ENCODE measurements around the gene UBASH3B. TPM values are rescaled to one million over a fixed set of nuclear protein-coding genes. Genes with fewer than 3 reads are reported as not detected.

Gene UBASH3B
- total and polyA plus RNA-seq, 2 donors (not counting 1 experiment from before 2014, with no cell fraction given): 13.1 to 44.4 TPM

DNA sequence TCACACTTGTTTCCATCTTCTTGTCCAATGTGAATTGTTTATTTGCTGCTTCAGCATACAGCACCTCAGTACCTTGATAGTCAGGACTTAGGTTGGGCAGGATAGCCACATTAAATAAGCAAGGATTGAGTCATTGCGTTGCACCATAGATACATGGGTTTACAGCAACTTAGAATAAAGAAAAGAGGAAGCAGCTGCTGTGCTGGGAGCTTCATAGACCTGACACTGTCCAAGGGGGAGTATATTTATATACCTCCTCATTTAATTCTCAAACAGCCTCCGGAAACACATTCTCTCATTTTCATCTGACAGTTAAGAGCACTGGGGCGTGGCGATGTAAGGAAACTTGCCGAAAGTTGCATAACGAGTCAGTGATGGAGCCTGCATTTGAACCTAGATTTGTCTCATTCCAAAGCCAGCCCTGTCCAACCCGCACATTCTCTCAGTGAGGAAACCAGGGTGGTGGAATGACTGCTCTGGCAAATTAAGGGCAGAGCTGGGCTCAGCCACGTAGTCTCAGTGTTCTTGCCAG, 42.2 kb downstream of the UBASH3B start:
- Histone ChIP-seq H3K36me3 (ENCODE audit: control insufficient read depth, insufficient read depth, low read length) (no peaks in the 10 kb centered on the region), H3K9ac (ENCODE audit: insufficient read depth, low read length) (no peak overlapping the region), H3K4me2 (ENCODE audit: extremely low read depth, insufficient read depth, low read length) (no peak overlapping the region), H2AFZ (ENCODE audit: low read length) (no peak overlapping the region), H3K79me2 (ENCODE audit: control insufficient read depth, insufficient read depth, low read length) (peaks cover 15% of the 10 kb centered on the region), H3K4me3 (replicated peaks in 1 of 4; ENCODE audit: control extremely low read depth in 1 of 4, insufficient read depth in 1 of 4, low read depth in 3 of 4, low read length in 4 of 4) (no peak overlapping the region), H3K4me1 (ENCODE audit: control insufficient read depth, extremely low read depth, insufficient read depth, low read length) (no peaks in the 10 kb centered on the region), H3K27ac (ENCODE audit: insufficient read depth, low read length) (no peak overlapping the region), H3K27me3 (ENCODE audit: control insufficient read depth, insufficient read depth, low read length) (no peaks in the 10 kb centered on the region), H3K9me3 (ENCODE audit: control insufficient read depth, insufficient read depth, low read depth, low read length) (no peaks in the 10 kb centered on the region), H4K20me1 (ENCODE audit: control insufficient read depth, extremely low read depth, insufficient read depth, low read length) (no peaks in the 10 kb centered on the region)
- TF ChIP-seq CTCF (conservative IDR thresholded peaks at IDR 0.05 in 1 of 2, IDR thresholded peaks at IDR 0.05 in 1 of 2; ENCODE audit: low read depth in 1 of 2, low read length in 2 of 2) (no peak), EZH2 (IDR thresholded peaks at IDR 0.05; ENCODE audit: low read length, missing control alignments) (no peak)
- peak; percentile 59 to 65 for DNase-seq (ENCODE audit: low read depth in 2 of 2)

GRCh38 chr11:122698392-122698791, 42.9 kb downstream of the UBASH3B start:
- no peak overlapping the region for H3K4me2 ChIP-seq (ENCODE audit: extremely low read depth, insufficient read depth, low read length)
- H3K4me3 ChIP-seq (replicated peaks in 1 of 4; ENCODE audit: control extremely low read depth in 1 of 4, insufficient read depth in 1 of 4, low read depth in 3 of 4, low read length in 4 of 4): no peak overlapping the region
- no peak overlapping the region for H3K27ac ChIP-seq (ENCODE audit: insufficient read depth, low read length)
- no peak overlapping the region for H3K9ac ChIP-seq (ENCODE audit: insufficient read depth, low read length)
- no peaks in the 10 kb centered on the region for H3K9me3 ChIP-seq (ENCODE audit: control insufficient read depth, insufficient read depth, low read depth, low read length)
- no peak for DNase-seq (ENCODE audit: low read depth in 2 of 2)
- no peak overlapping the region for H2AFZ ChIP-seq (ENCODE audit: low read length)
- H3K4me1 ChIP-seq (ENCODE audit: control insufficient read depth, extremely low read depth, insufficient read depth, low read length): no peaks in the 10 kb centered on the region
- H3K79me2 ChIP-seq (ENCODE audit: control insufficient read depth, insufficient read depth, low read length): peaks cover 12% of the 10 kb centered on the region
- no peaks in the 10 kb centered on the region for H3K36me3 ChIP-seq (ENCODE audit: control insufficient read depth, insufficient read depth, low read length)
- H4K20me1 ChIP-seq (ENCODE audit: control insufficient read depth, extremely low read depth, insufficient read depth, low read length): no peaks in the 10 kb centered on the region
- no peak for TF ChIP-seq EZH2 (IDR thresholded peaks at IDR 0.05; ENCODE audit: low read length, missing control alignments)
- TF ChIP-seq CTCF (conservative IDR thresholded peaks at IDR 0.05 in 1 of 2, IDR thresholded peaks at IDR 0.05 in 1 of 2; ENCODE audit: low read depth in 1 of 2, low read length in 2 of 2): no peak
- no peaks in the 10 kb centered on the region for H3K27me3 ChIP-seq (ENCODE audit: control insufficient read depth, insufficient read depth, low read length)

DNA sequence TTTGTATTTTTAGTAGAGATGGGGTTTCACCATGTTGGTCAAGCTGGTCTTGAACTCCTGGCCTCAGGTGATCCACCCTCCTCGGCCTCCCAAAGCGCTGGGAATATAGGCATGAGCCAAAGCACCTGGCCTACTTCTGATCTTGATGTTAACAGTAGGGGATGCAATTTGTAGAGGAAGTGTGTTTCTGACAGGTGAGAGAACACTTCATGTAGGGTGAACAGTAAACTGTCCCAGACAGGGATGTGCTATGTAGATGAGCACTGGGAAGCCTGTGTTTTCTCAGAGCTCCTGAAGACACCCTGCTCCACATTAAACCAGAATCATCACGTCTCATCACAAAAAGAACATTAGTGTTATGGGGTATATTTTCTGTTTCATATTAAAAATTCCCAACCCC, 45.1 kb downstream of the UBASH3B start:
- Histone ChIP-seq H3K9ac (ENCODE audit: insufficient read depth, low read length) (no peak overlapping the region), H3K27ac (ENCODE audit: insufficient read depth, low read length) (no peak overlapping the region), H3K4me3 (replicated peaks in 1 of 4; ENCODE audit: control extremely low read depth in 1 of 4, insufficient read depth in 1 of 4, low read depth in 3 of 4, low read length in 4 of 4) (no peak overlapping the region), H3K4me2 (ENCODE audit: extremely low read depth, insufficient read depth, low read length) (no peak overlapping the region), H3K27me3 (ENCODE audit: control insufficient read depth, insufficient read depth, low read length) (no peaks in the 10 kb centered on the region), H3K36me3 (ENCODE audit: control insufficient read depth, insufficient read depth, low read length) (no peaks in the 10 kb centered on the region), H3K4me1 (ENCODE audit: control insufficient read depth, extremely low read depth, insufficient read depth, low read length) (peaks cover 2% of the 10 kb centered on the region), H3K79me2 (ENCODE audit: control insufficient read depth, insufficient read depth, low read length) (peaks cover 10% of the 10 kb centered on the region), H3K9me3 (ENCODE audit: control insufficient read depth, insufficient read depth, low read depth, low read length) (no peaks in the 10 kb centered on the region), H4K20me1 (ENCODE audit: control insufficient read depth, extremely low read depth, insufficient read depth, low read length) (no peaks in the 10 kb centered on the region), H2AFZ (ENCODE audit: low read length) (no peak overlapping the region)
- no peak for DNase-seq (ENCODE audit: low read depth in 2 of 2)
- TF ChIP-seq CTCF (conservative IDR thresholded peaks at IDR 0.05 in 1 of 2, IDR thresholded peaks at IDR 0.05 in 1 of 2; ENCODE audit: low read depth in 1 of 2, low read length in 2 of 2): no peak
- no peak for TF ChIP-seq EZH2 (IDR thresholded peaks at IDR 0.05; ENCODE audit: low read length, missing control alignments)

All from fibroblast of lung (primary cell).